Esophagus muscularis mucosa (tissue), 4 donors: ENCODE results near the gene LRRC3C. TPM values are rescaled to one million over a fixed set of nuclear protein-coding genes. Genes with fewer than 3 reads are reported as not detected.

Experiments
- DNase-seq: peaks from one replicate; pipeline ENCODE4 v3.0.0-alpha.2; 2017; ENCODE audit errors: extremely low spot score
- H3K27ac ChIP-seq, 4 donors: fragments of 200-600 bp; sonication (generic); replicated peaks in 1 of 4; 1 replicate in 3 of 4; 2 replicates in 1 of 4; pipeline ENCODE4 v1.5.1; 2016 to 2019; ENCODE audit warnings: mild to moderate bottlenecking in 1 of 4
- H3K27me3 ChIP-seq, 4 donors: fragments of 200-600 bp; sonication (generic); one replicate each; pipeline versions ENCODE4 v1.5.1 to v1.6.0; 2016 to 2019
- H3K36me3 ChIP-seq, 4 donors: fragments of 200-600 bp; sonication (generic); one replicate each; pipeline ENCODE4 v1.5.1; 2016 to 2019
- H3K4me1 ChIP-seq, 4 donors: fragments of 200-600 bp; sonication (generic); one replicate each; pipeline ENCODE4 v1.5.1; 2016 to 2019
- H3K4me3 ChIP-seq, 4 donors: fragments of 200-600 bp; sonication (generic); 1 replicate in 2 of 4; 2 replicates in 2 of 4; pipeline ENCODE4 v1.5.1; 2016 to 2019; ENCODE audit warnings: mild to moderate bottlenecking in 4 of 4, moderate library complexity in 1 of 4
- H3K9me3 ChIP-seq, 4 donors: fragments of 200-600 bp; sonication (generic); 1 replicate in 3 of 4; 2 replicates in 1 of 4; pipeline ENCODE4 v1.5.1; 2016 to 2019
- EP300 ChIP-seq: sonication (generic); formaldehyde crosslinking; IDR thresholded peaks from one replicate; pipeline ENCODE4 v1.6.1; 2017; ENCODE audit warnings: antibody characterized with exemption
- POLR2A ChIP-seq: fragments of 450-650 bp; IDR thresholded peaks from one replicate; pipeline ENCODE4 v1.6.1; 2017; ENCODE audit warnings: antibody characterized with exemption, moderate library complexity, mild to moderate bottlenecking, low read depth
- POLR2AphosphoS5 ChIP-seq, 2 donors: sonication (generic); formaldehyde crosslinking; IDR thresholded peaks; one replicate each; pipeline ENCODE4 v1.6.1; 2017; ENCODE audit warnings: antibody characterized with exemption in 2 of 2
- WGBS: methylation state at CpG from one replicate; pipeline ENCODE4 v1.1.5; 2018; 5-methylcytosine and 5-hydroxymethylcytosine counted together
- intact Hi-C: fragments of 100-400 bp; cut with DNase I; formaldehyde crosslinking; loops from one replicate; pipeline ENCODE4 v1.15.1; 2023
- total RNA-seq, 4 donors: library from RNA; depleted of rRNA; stranded (reverse); fragments of >200 nt; gene quantifications; one replicate each; pipeline versions ENCODE4 v1.1.0 to v1.2.1, GENCODE V29; 2016
- TF ChIP-seq, protein P1 (sequence below), 3 experiments: fragments of 200-600 bp in 2 of 3; fragments of 450-650 bp in 1 of 3; sonication (generic) in 2 of 3; IDR thresholded peaks; one replicate each; pipeline ENCODE4 v1.5.1; 2017 to 2019; ENCODE audit warnings: antibody characterized with exemption in 3 of 3, mild to moderate bottlenecking in 2 of 3, moderate library complexity in 1 of 3

Gene LRRC3C
- total RNA-seq, 4 donors from 2014 or later, result not detected

DNA sequence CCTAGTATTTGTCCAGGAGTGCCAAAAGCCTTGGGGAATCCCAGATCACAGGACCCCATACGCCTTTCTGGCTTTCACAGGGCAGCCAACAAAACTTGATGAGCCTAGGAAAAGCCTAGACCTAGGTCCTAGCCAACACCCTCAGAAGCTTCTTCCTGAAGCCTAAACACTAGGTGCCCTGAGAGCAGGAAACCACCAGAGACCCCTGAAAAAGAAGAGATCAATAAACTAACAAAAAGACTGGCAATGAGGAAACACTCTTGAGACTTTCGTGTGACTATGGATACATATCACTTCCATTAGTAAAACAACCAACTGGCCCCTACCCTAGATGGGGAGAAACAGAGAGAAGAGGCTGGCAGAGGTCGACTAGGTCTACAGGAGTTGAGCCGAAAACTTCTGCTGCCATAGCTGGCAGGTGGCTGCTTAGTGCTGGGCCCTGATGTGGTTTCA, 1.4 kb upstream of the LRRC3C start:
- Histone ChIP-seq H3K9me3 (no peaks in the 10 kb centered on the region), H3K36me3 (peaks cover 22 to 32% (median 29%) of the 10 kb centered on the region in 4 donors), H3K4me1 (peaks cover 42 to 56% (median 47%) of the 10 kb centered on the region in 4 donors), H3K27ac (peak overlapping the region; percentile 89 to 94 (median 93)), H3K4me3 (peak overlapping the region; percentile 80 to 92 (median 91)), H3K27me3 (no peaks in the 10 kb centered on the region)
- intact Hi-C loops, result loop anchor here (2.0 kb wide), 1 partner anchor 55 kb away; the partner anchor contains the start of gene PSMD3
- no peak for DNase-seq
- 34% methylated on average over 4 of the region's 4 CpGs for WGBS
- no peak for TF ChIP-seq EP300
- TF ChIP-seq, protein P1, sequence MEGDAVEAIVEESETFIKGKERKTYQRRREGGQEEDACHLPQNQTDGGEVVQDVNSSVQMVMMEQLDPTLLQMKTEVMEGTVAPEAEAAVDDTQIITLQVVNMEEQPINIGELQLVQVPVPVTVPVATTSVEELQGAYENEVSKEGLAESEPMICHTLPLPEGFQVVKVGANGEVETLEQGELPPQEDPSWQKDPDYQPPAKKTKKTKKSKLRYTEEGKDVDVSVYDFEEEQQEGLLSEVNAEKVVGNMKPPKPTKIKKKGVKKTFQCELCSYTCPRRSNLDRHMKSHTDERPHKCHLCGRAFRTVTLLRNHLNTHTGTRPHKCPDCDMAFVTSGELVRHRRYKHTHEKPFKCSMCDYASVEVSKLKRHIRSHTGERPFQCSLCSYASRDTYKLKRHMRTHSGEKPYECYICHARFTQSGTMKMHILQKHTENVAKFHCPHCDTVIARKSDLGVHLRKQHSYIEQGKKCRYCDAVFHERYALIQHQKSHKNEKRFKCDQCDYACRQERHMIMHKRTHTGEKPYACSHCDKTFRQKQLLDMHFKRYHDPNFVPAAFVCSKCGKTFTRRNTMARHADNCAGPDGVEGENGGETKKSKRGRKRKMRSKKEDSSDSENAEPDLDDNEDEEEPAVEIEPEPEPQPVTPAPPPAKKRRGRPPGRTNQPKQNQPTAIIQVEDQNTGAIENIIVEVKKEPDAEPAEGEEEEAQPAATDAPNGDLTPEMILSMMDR (IDR thresholded peaks at IDR 0.05), result no peak
- TF ChIP-seq POLR2A, result no peak
- no peak for TF ChIP-seq POLR2AphosphoS5 (IDR thresholded peaks at IDR 0.05)

DNA sequence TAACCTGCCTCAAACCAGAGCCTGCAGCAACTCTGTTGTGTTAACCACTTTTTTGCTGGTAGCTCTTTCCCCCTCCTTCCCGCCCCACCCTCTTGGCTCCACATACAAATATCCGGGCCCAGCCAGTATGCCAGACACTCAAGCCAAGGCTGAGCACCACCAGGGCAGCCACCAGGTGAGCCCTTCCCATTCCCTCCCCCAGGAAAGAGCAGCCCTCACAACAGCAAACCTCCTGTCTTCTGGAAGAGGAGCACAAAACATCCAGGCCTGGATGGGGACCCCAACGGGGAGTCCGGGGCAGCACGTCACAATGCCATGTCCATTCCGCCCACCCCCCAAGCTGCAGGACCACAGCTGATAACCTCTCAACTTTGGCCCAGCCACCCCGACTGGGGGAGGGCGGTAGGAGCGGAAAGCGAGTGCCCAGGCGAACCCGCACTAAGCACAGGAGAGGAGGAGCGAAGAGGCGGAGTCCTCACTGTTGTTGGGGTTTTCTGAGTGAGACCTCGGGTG, 888 bp upstream of the LRRC3C start:
- H3K27ac ChIP-seq, result peak overlapping the region; percentile 89 to 94 (median 93)
- no peak for DNase-seq
- no peaks in the 10 kb centered on the region for H3K27me3 ChIP-seq
- peaks cover 22 to 27% (median 24%) of the 10 kb centered on the region in 4 donors for H3K36me3 ChIP-seq
- TF ChIP-seq POLR2AphosphoS5 (IDR thresholded peaks at IDR 0.05), result no peak
- no peak for TF ChIP-seq EP300
- no peak for TF ChIP-seq POLR2A
- TF ChIP-seq, protein P1 (IDR thresholded peaks at IDR 0.05), result no peak
- intact Hi-C loops, result loop anchor here (2.0 kb wide), 1 partner anchor 54 kb away; the partner anchor contains the start of gene PSMD3
- H3K9me3 ChIP-seq, result no peaks in the 10 kb centered on the region
- H3K4me3 ChIP-seq, result peak overlapping the region; percentile 80 to 92 (median 91)
- 17% methylated on average over 2 of the region's 15 CpGs for WGBS
- H3K4me1 ChIP-seq, result peaks cover 42 to 56% (median 47%) of the 10 kb centered on the region in 4 donors

DNA sequence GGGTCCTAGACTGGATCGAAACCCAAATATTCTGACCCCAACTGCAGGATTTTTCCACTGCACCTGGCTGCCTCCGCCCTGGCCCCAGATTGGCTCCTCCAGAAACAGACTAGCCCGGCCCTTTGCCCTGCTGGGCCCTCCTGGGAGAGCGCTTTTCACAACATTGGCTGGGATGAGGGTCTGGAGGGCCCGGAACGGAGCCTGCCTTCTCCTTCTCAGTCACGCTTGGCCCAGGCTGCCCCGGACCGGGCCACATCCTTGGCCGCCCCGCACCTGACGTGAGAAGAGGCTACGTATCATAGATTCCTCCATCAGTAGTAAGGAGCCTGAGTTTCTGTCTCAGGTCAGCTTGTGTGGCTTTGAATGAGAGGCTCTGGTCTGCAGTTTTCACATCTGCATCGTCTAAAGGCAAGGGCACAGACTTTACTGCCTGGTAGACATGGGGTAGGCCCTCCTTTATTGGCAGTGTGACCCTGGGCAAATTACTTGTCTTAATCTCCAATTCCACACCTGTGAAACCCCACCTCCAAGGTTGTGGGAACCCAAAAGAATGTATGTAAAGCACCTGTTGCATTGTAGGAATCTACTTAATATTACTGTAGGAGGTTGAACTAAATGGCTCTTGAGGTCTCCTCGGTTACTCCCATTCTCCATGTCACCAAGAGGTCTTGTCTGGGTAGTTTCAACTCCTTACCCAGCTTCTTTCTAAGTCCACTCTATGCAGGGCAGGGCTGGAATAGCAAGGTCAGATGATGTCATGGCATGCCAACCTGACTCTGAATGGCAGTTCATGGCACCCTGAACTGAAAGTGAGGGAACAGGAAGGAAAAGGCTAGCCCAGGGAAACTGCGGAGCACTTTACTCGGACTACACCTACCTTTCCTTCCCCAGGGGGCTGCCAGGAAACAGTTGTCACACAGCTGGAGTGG, 661 bp downstream of the LRRC3C start:
- intact Hi-C loops, result loop anchor here (2.0 kb wide), 1 partner anchor 53 kb away; the partner anchor contains the start of gene PSMD3
- DNase-seq, result peak; percentile 93
- no peak for TF ChIP-seq POLR2AphosphoS5 (IDR thresholded peaks at IDR 0.05)
- TF ChIP-seq, protein P1 (IDR thresholded peaks at IDR 0.05), result no peak
- TF ChIP-seq POLR2A, result no peak
- TF ChIP-seq EP300, result no peak

GRCh38 chr17:39928858-39929645, 1.5 kb downstream of the LRRC3C start:
- intact Hi-C loops, result no loop called here
- Histone ChIP-seq H3K9me3 (no peaks in the 10 kb centered on the region), H3K27ac (peak overlapping the region; percentile 89 to 94 (median 93)), H3K27me3 (no peaks in the 10 kb centered on the region), H3K4me1 (peaks cover 42 to 51% (median 46%) of the 10 kb centered on the region in 4 donors), H3K36me3 (peaks cover 0 to 3% (median under 1%) of the 10 kb centered on the region in 4 donors), H3K4me3 (peak overlapping the region in 3 of 4 donors; percentile 91 to 92 (median 91))
- DNase-seq, result no peak
- TF ChIP-seq POLR2A, result no peak
- peak in 1 of 2 donors; percentile 39 for TF ChIP-seq POLR2AphosphoS5 (IDR thresholded peaks at IDR 0.05)
- 46% methylated on average over 8 of the region's 8 CpGs for WGBS

More for the DNA sequence above, 661 bp downstream of the LRRC3C start:
- Histone ChIP-seq H3K4me3 (peak overlapping the region; percentile 80 to 92 (median 91)), H3K4me1 (peaks cover 42 to 56% (median 47%) of the 10 kb centered on the region in 4 donors), H3K36me3 (peaks cover 7 to 12% (median 8%) of the 10 kb centered on the region in 4 donors), H3K27me3 (no peaks in the 10 kb centered on the region), H3K9me3 (no peaks in the 10 kb centered on the region), H3K27ac (peak overlapping the region; percentile 89 to 94 (median 93))
- WGBS, result 44% methylated on average over 9 of the region's 17 CpGs
